Loucy (cell line): ENCODE data around the gene ZNF92.
"Not testable (repeated sequence)": the region's sequence is repeated elsewhere in the genome, so short reads cannot be mapped to it uniquely, and the experiment has no call there.

Experiments
- H2AFZ ChIP-seq: fragments of 200-600 bp; sonication (generic); 2 replicates; pipeline ENCODE4 v1.6.0; 2016; ENCODE audit warnings: antibody characterized with exemption, mild to moderate bottlenecking, low read length, moderate library complexity
- H3F3A ChIP-seq: fragments of 200-600 bp; 2 replicates; pipeline ENCODE4 v1.6.0; 2016; ENCODE audit warnings: antibody characterized with exemption, low read depth, mild to moderate bottlenecking
- H3K27me3 ChIP-seq: fragments of 200-600 bp; sonication (generic); 2 replicates; pipeline ENCODE4 v1.6.1; 2014; ENCODE audit warnings: low read length, mild to moderate bottlenecking; ENCODE audit not compliant: insufficient read depth, poor library complexity, severe bottlenecking
- H3K36me3 ChIP-seq: fragments of 200-600 bp; sonication (generic); 2 replicates; pipeline ENCODE4 v1.6.1; 2016; ENCODE audit warnings: low read length; ENCODE audit not compliant: insufficient read depth
- H3K4me1 ChIP-seq: fragments of 200-600 bp; sonication (generic); 2 replicates; pipeline ENCODE4 v1.5.1; 2014; ENCODE audit warnings: low read length, mild to moderate bottlenecking; ENCODE audit not compliant: insufficient read depth, poor library complexity, severe bottlenecking
- H3K4me2 ChIP-seq: fragments of 200-600 bp; sonication (generic); 2 replicates; pipeline ENCODE4 v1.6.0; 2014; ENCODE audit warnings: antibody characterized with exemption, low read length, low read depth, mild to moderate bottlenecking; ENCODE audit not compliant: poor library complexity, severe bottlenecking
- H3K4me3 ChIP-seq: fragments of 200-600 bp; sonication (generic); 2 replicates; pipeline ENCODE4 v1.5.1; 2014; ENCODE audit warnings: low read length, mild to moderate bottlenecking, mixed read lengths; ENCODE audit not compliant: poor library complexity, severe bottlenecking
- H3K79me2 ChIP-seq: fragments of 200-600 bp; sonication (generic); 2 replicates; pipeline ENCODE4 v1.6.1; 2014; ENCODE audit warnings: low read length; ENCODE audit not compliant: insufficient read depth
- H3K9ac ChIP-seq: fragments of 200-600 bp; sonication (generic); 2 replicates; pipeline ENCODE4 v1.6.0; 2014; ENCODE audit warnings: mild to moderate bottlenecking, low read depth, low read length, moderate library complexity; ENCODE audit not compliant: poor library complexity, severe bottlenecking
- H3K9me2 ChIP-seq: fragments of 200-600 bp; sonication (generic); replicated peaks from 2 replicates; pipeline ENCODE4 v1.6.1; 2016; ENCODE audit warnings: low read depth, low read length, mixed read lengths
- H3K9me3 ChIP-seq: fragments of 200-600 bp; sonication (generic); 2 replicates; pipeline ENCODE4 v1.6.1; 2014; ENCODE audit warnings: mild to moderate bottlenecking, antibody characterized with exemption, low read length, low read depth; ENCODE audit not compliant: insufficient read depth
- H4K20me1 ChIP-seq: fragments of 200-600 bp; sonication (generic); 2 replicates; pipeline ENCODE4 v1.6.0; 2014; ENCODE audit warnings: antibody characterized with exemption, low read length, mild to moderate bottlenecking; ENCODE audit not compliant: insufficient read depth, poor library complexity, severe bottlenecking
- EZH2phosphoT487 ChIP-seq: fragments of 200-600 bp; IDR thresholded peaks from 2 replicates; pipeline ENCODE4 v1.6.1; 2018; ENCODE audit warnings: antibody characterized with exemption, mild to moderate bottlenecking, moderate library complexity, borderline replicate concordance
- TF ChIP-seq, protein P1 (sequence below): fragments of 200-600 bp; sonication (generic); conservative IDR thresholded peaks from 2 replicates; pipeline ENCODE4 v1.5.1; 2014; ENCODE audit warnings: mild to moderate bottlenecking, antibody characterized with exemption, low read length

Gene ZNF92

DNA sequence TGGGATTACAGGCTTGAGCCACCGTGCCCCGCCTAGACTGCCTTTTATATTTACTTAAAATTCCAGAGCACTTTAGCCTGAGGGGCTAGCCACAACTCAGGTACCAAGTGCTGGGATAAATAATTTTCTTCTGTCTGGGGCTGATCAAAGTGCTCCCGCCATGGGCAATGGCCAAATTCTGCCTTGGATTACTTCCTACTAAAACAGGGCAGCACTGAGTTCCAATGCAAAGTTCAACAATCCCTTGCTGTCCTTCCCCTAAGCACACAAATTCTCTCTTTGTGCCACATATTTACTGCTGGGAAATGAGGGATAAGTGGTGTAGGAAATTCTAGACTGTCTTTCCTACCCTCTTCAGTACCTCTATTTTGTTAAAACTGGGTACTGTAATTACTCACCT, 34.4 kb upstream of the ZNF92 start:
- H3K79me2 ChIP-seq = no peaks in the 10 kb centered on the region
- H3K27me3 ChIP-seq = no peaks in the 10 kb centered on the region
- no peak overlapping the region for H2AFZ ChIP-seq
- TF ChIP-seq, protein P1, sequence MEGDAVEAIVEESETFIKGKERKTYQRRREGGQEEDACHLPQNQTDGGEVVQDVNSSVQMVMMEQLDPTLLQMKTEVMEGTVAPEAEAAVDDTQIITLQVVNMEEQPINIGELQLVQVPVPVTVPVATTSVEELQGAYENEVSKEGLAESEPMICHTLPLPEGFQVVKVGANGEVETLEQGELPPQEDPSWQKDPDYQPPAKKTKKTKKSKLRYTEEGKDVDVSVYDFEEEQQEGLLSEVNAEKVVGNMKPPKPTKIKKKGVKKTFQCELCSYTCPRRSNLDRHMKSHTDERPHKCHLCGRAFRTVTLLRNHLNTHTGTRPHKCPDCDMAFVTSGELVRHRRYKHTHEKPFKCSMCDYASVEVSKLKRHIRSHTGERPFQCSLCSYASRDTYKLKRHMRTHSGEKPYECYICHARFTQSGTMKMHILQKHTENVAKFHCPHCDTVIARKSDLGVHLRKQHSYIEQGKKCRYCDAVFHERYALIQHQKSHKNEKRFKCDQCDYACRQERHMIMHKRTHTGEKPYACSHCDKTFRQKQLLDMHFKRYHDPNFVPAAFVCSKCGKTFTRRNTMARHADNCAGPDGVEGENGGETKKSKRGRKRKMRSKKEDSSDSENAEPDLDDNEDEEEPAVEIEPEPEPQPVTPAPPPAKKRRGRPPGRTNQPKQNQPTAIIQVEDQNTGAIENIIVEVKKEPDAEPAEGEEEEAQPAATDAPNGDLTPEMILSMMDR = no peak
- no peak for TF ChIP-seq EZH2phosphoT487
- no peaks in the 10 kb centered on the region for H3K36me3 ChIP-seq
- no peaks in the 10 kb centered on the region for H3K9me3 ChIP-seq
- H4K20me1 ChIP-seq = no peaks in the 10 kb centered on the region
- H3K4me3 ChIP-seq = no peak overlapping the region
- H3K9ac ChIP-seq = no peak overlapping the region
- no peaks in the 10 kb centered on the region for H3K9me2 ChIP-seq
- H3K4me2 ChIP-seq = no peak overlapping the region
- no peaks in the 10 kb centered on the region for H3K4me1 ChIP-seq
- H3F3A ChIP-seq = no peaks in the 10 kb centered on the region

DNA sequence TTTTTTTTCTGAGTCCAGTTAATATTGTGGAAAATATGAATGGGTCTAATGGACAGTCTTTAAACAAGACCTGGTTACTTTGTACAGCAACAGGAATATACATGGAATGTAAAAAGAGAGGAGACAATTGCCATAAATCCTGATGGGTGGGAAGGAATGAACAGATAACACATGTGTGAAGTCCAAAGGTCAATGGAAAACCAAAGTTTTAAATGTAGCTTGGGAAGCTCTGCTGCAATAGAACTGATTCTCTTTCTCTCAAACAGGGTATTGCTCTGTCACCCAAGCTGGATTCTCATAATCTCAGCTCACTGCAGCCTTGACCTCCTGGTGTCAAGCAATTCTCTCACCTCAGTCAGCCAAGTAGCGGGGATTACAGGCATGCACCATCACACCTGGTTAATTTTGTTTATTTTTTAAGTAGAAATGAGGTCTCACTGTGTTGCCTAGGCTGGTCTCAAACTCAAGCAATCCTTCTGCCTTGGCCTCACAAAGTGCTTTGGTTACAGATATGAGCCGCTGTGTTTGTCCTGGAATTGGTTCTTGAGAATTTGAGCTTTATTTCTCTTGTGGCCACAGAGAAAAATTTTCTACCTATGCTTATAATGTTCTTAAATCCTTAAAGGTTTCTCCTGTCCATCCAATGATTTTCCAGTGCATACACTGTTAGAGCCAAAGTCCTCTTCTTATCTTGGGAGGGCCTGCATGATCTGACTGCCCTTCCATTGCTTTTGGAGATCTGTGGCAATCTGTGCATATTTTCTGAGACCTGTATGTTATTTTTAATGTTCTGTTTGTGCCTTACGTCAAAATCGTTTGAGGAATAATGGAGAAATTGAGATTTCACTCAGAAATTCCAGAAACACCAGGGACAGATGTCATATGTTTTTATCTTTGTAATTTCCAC, 30.7 kb upstream of the ZNF92 start:
- no peaks in the 10 kb centered on the region for H3K79me2 ChIP-seq
- no peaks in the 10 kb centered on the region for H3K4me1 ChIP-seq
- H2AFZ ChIP-seq = no peak overlapping the region
- no peak overlapping the region for H3K9ac ChIP-seq
- H3K4me3 ChIP-seq = no peak overlapping the region
- H3K4me2 ChIP-seq = no peak overlapping the region
- H4K20me1 ChIP-seq = no peaks in the 10 kb centered on the region
- TF ChIP-seq EZH2phosphoT487 = no peak
- TF ChIP-seq, protein P1 = no peak
- H3K9me2 ChIP-seq = no peaks in the 10 kb centered on the region
- H3F3A ChIP-seq = no peaks in the 10 kb centered on the region
- no peaks in the 10 kb centered on the region for H3K36me3 ChIP-seq
- no peaks in the 10 kb centered on the region for H3K27me3 ChIP-seq
- H3K9me3 ChIP-seq = no peaks in the 10 kb centered on the region

DNA sequence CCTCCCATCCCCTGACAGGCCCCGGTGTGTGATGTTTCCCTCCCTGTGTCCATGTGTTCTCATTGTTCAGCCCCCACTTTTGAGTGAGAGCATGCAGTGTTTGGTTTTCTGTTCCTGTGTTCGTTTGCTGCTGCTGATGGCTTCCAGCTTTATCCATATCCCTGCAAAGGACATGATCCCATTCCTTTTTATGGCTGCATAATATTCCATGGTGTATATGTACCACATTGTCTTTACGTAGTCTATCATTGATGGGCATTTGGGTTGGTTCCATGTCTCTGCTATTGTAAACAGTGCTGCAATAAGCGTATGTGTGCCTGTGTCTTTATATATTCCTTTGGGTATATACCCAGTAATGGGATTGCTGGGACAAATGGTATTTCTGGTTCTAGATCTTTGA, 29.1 kb upstream of the ZNF92 start:
- not testable (repeated sequence) for H3K4me2 ChIP-seq, H4K20me1 ChIP-seq, H3K4me3 ChIP-seq, H3K36me3 ChIP-seq, H3F3A ChIP-seq, H3K79me2 ChIP-seq, H3K9me2 ChIP-seq, H3K9ac ChIP-seq, H3K27me3 ChIP-seq, H2AFZ ChIP-seq, H3K9me3 ChIP-seq, H3K4me1 ChIP-seq

DNA sequence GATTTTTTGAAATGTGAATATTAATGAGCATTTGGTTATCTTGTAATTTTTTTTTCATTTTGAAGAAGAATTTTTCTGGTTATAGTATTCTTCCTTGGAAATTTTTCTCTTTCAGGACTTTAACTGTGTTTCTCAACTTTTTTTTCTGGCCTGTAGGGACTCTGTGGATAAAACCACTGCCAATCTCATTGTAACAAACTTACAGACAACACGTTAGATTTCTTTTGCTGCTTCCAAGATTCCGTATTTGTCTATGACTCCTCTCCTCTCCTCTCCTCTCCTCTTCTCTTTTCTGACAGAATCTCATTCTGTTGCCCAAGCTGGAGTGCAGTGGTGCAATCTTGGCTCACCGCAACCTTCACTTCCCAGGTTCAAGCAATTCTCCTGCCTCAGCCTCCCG, 19.4 kb upstream of the ZNF92 start:
- Histone ChIP-seq H3K36me3 (no peaks in the 10 kb centered on the region), H3K4me1 (no peaks in the 10 kb centered on the region), H2AFZ (no peak overlapping the region), H3K4me2 (no peak overlapping the region), H3K27me3 (no peaks in the 10 kb centered on the region), H3K4me3 (no peak overlapping the region), H3K79me2 (no peaks in the 10 kb centered on the region), H3K9me3 (no peaks in the 10 kb centered on the region), H3K9ac (no peak overlapping the region), H4K20me1 (no peaks in the 10 kb centered on the region), H3K9me2 (no peaks in the 10 kb centered on the region), H3F3A (no peaks in the 10 kb centered on the region)
- TF ChIP-seq EZH2phosphoT487 = no peak
- TF ChIP-seq, protein P1 = no peak
